Stimulated activated CD8-positive, alpha-beta memory T cell treated with anti-CD3 and anti-CD28 coated beads, Interleukin-4, amount 100 ng/mL, for 48 hours (primary cell): Measurements from ENCODE around the gene IL17RD.

ENCODE experiments used
- DNase-seq: peaks from one replicate; pipeline ENCODE4 v3.0.0-alpha.2; 2020

Gene IL17RD

DNA sequence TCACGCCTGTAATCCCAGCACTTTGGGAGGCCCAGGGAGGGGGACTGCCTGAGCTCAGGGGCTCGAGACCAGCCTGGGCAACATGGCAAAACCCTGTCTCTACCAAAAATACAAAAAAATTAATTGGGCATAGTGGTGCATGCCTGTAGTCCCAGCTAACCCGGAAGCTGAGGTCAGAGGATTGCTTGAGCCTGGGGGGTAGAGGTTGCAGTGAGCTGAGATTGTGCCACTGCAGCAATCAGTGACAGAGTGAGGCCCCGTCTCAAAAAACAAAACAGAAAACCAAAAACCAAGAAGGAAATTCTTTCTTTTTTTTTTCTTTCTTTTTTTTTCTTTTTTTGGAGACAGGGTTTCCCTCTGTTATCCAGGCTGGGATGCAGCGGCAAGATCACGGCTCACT, 101.2 kb downstream of the IL17RD start:
- no peak for DNase-seq

DNA sequence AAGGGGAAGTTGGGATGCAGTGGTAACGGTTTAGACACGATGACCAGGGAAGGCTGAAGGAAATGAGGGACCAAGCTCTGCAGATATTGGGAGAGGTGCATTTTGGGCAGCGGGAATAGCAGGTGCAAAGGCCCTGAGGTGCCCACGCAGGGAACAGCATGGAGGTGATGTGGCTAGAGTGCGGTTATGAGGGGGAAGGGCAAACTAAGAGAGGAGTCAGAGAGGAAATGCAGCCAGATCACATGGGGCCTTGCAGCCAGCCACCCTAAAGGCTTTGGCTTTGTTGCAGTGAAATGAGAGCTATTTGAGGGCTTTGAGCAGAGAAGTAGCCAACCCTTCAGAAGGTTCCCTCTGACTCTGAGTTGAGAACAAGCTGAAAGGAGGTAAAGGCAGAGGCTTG, 102.1 kb downstream of the IL17RD start:
- no peak for DNase-seq

DNA sequence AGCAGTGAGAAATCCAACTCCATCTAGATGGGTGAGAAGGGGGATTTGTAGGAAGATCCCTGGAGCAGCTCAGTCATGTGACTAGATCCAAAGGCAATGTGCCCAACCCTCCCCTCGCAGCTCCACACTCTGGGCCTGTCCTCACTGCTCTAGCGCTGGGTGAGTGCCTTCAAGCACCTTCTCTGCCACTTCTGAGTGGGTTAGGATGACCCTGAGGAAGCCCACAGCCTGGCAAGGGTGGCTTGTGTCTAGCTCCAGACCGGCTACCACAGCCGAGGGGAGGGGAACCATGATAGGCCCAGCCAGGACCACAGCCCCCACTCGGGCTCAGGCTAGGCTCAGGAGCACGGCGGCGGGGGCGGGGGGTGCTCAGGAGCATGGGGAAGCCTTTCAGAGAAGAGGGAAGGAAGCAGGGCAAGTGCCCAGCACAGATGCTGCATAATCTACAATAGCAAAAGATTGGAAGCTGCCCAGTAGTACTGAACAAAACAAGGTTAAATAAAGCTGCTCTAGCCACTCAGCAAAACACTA, 103.0 kb downstream of the IL17RD start:
- no peak for DNase-seq

DNA sequence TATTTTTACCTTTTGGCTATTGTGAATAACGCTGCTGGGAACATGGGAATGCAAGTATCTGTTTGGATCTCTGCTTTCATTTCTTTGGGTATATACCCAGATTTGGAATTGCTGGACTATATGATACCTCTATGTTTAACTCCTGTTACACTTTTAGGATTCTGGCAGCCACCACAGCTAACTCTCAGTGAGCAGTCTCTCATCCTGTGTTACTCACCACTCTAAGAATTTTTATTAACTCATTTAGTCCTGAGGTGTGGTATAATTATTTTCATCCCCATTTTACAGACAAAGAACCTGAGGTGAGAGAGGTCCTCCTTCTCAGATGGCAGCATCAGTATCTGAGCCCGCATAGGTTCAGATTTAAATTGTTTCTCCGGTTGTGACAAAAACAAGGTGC, 103.6 kb downstream of the IL17RD start:
- no peak for DNase-seq

DNA sequence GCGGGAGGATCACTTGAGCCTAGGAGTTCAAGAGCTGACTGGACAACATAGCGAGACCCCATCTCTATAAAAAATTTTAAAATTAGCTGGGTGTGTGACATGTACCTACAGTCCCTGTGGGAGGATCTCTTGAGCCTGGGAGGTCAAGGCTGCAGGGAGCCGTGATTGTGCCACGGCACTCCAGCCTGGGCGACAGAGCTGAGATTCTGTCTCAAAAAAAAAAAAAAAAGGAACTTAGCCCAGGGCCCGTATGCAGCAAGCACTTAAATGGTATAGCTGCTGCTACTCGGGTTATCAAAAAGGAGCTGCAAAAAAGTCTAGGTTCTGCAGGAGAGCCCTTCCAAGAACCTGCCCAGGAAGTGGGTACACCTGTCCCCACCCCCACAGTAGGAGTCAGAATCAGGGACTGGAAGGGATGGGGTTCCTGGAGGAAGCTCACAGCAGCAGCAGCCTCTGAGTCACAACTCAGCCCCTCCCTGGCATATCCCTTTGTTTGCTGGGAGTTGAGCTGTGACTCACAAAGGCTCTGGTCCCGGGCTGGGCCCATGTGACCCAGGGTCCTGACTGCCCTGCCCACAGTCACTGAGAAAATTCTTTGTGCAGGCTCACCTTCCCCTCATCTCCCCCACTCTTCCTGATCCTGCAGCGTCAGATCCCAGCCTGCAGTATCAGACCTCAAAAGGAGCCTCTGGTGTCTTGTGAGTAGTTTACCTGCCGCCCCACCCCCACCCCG, 104.9 kb downstream of the IL17RD start, which contains the start of gene SPATA12:
SPATA12 (plus strand) TSS at position 576 of the 733 bp plus-strand sequence. CDS start 13,031 bp downstream, outside the sequence.
- DNase-seq, result no peak

DNA sequence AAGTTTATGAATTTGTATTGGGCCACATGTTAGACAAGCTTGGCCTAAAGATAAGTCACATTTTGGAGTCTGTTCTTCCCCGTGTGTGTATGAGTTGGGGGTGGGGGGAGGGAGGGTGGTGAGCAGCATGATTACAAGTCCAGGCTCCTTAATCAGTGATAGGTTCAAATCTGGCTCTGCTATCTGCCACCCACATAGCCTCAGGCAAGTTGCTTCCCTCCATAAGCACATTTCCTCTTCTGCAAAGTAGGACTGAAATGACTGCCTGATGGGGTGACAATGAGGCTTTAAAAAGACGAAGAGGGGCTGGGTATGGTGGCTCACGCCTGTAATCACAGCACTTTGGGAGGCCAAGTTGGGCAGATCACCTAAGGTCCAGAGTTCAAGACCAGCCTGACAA, 105.7 kb downstream of the IL17RD start:
- no peak for DNase-seq

DNA sequence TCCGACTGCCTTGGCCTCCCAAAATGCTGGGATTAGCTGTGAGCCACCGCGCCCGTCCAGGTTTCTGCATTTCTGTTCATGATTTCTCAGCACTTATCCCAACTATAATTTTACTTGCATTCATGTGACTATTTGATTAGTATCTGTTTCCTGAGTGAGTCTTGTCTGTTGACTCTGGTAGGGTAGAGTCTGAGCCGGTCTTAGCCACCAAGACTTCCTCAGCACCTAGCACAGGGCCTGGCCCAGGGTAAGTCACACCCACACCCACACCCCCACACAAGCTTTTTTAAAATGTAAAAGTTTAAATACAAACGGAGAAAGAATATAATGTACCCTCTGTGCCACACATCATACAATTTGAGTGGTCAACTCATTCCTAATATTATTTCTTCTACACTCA, 107.8 kb downstream of the IL17RD start:
- DNase-seq, result no peak

DNA sequence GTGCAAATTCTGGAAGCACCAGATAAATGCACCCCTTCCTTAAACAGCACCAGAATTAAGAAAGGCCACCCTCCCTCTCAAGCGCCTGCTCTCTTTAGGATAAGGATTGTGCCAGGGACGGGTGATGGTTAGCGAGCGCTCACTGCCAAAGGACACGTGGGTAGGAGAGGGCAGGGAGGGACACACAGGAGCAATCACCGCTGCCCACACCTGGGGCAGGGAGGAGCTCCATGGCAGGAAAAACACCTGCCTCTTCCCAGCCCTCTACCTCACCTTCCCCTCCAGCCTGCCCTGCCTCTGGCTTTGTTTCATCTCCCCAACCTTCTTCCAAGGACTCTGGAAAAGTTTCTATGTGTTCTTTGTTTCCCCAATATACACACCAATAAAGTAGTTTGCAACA, 112.0 kb downstream of the IL17RD start:
- no peak for DNase-seq

DNA sequence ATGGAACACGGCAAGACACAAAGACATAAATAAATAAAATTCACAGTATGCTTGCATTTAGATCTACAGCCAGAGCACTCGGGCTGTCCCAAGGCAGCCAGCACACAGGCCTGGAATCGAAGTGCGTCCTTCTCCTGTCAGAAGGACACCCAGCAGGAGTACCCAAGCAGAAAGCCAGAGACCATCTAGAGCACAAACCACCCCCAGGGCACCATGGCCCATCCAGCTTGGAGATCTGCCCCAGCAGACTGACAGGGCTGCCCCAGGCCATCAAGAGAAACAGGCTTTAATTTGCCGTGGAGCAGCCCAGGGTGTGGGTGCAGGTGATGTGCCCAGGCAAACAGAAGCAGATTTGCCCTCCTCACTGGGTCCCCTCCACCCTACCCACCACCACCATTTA, 112.5 kb downstream of the IL17RD start:
- no peak for DNase-seq

DNA sequence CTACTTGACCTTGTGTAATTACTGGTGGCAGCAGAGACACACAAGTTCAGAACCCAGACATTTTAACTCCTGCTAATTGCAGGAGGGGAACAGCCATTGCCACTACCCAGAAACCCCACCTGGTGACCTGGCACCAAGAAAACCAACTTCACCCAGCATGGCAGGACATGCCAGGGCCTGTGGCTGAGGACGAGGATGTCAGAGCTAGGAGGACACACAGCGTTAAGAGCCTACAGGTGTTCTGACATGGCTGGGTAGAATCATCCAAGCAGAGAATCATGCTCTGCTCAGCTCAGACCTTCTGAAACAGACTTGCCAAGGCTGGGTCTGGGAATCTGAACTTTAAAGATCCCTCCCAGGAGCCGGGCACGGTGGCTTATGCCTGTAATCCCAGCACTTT, 116.4 kb downstream of the IL17RD start:
- DNase-seq, result no peak

DNA sequence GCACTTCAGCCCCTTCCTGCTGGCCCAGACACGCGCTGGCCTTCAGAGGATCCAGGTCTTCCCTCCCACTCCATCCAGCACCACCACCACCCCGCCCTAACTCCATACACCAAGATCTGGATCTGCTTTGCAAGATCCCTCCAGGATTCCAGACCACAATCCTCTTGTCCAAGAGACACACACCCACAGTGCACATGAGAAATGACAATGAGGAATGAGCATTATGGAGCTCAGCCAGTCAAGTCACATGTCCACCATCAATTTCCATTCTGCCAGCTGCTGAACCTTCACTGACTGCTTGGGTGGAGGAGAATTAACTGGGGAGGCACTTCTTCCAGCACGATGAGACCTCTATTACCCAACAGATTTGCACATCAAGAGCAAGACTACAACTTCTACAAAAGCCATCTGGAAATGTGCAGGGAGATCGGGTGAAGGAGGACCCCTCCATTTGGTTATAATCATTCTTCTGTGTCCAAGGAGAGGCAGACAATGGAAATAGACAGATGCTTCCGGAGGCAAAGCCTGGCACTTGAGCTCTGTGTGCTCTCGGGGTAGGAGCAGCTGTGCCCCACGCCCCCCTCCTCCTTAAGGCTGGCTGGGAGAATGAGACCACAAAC, 117.0 kb downstream of the IL17RD start:
- no peak for DNase-seq

DNA sequence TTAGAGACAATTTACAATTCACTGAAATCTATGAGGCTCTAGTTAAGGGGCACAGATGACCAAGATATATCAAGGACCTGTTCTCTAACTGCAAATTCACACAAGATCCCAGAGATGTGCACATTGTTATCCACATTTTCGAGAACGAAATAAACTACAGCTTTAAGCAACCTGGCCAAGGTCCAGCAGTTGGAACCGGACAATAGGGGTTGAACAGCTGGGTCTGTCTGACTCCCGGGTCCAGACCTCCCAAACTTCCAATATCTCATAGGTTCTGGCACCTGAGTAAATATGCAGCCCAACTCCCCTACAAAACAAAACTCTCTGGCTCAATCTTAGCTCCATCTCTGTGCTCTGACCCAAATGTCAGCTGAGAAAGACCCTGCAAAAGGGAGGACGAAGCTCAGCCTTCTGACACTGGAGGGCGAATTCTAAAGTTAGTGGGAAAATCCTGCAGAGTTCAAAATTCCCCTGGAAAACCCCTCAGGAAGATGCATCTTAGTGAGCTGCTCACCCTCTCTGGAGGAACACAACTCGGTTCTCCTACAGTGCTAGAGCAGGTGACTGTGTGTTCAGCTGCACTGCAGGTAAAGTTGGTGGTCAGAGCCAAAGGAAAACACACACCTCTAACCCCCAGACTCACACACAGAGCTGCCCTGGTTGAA, 118.9 kb downstream of the IL17RD start:
- no peak for DNase-seq

DNA sequence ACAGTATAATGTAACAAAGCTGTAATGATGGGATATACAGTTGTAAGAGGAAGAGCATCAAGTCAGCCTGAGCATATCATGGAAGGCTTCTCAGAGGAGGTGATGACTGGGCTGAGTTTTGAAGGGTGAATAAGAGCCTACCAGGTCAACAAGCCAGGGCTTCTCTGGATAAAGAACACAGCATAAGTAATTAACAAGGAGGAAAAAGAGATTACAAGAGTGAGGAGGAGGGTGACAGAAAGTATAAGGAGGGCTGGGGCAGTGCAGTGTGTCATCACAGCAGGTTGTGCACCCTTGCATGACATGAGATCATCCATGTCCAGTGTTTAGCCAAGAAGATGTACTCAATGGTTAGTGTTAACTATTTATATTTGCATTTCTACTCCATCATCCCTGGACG, 121.6 kb downstream of the IL17RD start:
- DNase-seq, result no peak

DNA sequence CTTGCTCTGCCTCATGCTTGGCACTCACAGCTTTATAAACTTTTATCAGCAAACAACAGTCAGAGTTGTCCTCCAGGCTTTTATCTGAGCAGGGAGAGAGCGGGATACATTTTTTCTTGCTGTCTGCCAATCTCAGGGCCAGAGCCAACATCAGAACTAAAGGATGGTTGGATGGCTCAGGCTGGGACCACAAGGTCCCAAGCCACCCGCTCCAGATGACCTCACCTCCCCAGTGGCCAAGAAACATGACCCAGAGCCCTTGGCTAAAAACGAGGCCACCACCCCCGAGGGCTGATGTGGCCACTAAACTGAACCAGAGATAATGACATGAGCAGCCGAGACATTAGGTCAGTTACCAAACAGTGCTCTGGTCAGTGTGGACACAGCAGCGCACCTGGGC, 123.5 kb downstream of the IL17RD start:
- no peak for DNase-seq
